ENCODE measurements around the gene MYZAP.

DNA sequence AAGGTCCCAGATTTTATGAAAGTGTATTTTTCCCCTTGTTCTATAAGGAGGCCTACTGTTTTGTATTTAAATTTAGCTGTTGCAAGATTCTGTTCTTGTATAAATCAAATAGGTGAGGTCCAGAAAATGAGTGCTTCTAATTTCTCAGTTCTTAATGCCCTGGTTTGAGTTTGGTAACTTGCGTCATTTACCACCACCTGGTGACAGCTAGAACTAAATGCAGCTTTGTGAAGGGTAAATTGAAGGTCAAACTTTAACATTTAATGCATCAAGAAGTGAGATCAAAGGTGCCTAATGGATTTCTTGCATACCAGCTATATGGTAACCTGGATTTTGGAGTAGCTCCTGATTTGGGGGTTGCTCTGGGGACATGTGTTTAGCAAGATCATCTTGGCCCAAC, 64.1 kb downstream of the MYZAP start:
- TF ChIP-seq, protein P1, sequence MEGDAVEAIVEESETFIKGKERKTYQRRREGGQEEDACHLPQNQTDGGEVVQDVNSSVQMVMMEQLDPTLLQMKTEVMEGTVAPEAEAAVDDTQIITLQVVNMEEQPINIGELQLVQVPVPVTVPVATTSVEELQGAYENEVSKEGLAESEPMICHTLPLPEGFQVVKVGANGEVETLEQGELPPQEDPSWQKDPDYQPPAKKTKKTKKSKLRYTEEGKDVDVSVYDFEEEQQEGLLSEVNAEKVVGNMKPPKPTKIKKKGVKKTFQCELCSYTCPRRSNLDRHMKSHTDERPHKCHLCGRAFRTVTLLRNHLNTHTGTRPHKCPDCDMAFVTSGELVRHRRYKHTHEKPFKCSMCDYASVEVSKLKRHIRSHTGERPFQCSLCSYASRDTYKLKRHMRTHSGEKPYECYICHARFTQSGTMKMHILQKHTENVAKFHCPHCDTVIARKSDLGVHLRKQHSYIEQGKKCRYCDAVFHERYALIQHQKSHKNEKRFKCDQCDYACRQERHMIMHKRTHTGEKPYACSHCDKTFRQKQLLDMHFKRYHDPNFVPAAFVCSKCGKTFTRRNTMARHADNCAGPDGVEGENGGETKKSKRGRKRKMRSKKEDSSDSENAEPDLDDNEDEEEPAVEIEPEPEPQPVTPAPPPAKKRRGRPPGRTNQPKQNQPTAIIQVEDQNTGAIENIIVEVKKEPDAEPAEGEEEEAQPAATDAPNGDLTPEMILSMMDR (IDR thresholded peaks at IDR 0.05 in 8 of 11, conservative IDR thresholded peaks at IDR 0.05 in 3 of 11) = no peak
- TF ChIP-seq POLR2A (IDR thresholded peaks at IDR 0.05) = no peak

Data from spleen (tissue), 7 donors.